ENCODE data around the gene FAM72C.
"Not testable (repeated sequence)": the region's sequence is repeated elsewhere in the genome, so short reads cannot be mapped to it uniquely, and the experiment has no call there.

The FAM72C gene

DNA sequence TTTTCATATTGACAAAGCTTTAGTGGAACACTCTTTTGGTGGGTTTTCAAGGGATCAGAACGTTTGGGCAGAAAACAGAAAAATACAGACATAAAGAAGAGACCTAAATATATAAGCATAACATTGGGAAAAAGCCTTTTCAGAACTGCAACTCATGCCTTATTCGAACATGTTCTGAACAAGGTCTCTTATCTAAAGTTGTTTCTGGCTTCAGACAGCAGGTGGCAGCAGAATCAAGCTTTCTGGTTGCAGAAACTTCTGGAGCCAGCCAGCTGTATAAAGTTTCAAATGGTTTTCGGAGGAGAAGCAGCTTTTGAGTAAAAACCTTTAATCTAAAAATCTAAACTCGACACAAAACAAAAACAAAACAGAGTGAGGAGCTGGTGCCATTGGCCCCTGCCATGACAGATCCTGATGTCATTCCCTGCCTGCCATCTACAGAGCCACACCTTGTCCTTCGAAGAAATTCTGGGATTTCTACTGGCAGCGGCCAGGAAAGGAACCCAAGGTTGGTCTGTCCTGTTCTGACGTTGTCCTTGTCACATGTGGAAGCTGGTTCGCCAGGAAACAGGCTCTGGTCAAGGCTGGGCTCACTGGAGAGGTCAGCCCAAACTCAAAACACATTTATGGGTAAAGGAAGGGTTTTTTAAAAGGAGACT, 35.2 kb downstream of the FAM72C start:
- not testable (repeated sequence) for H3K4me3 ChIP-seq (ENCODE audit: low read depth, low read length)
- TF ChIP-seq CTCF (IDR thresholded peaks at IDR 0.05; ENCODE audit: borderline replicate concordance, insufficient read depth, low read depth, low read length): peak; percentile 6; the same call in 1 of the 2 replicates

- not testable (repeated sequence) for H3K4me3 ChIP-seq (ENCODE audit: low read depth, low read length)
Observed at GRCh38 chr1:143919127-143919526, 52.7 kb downstream of the FAM72C start.

DNA sequence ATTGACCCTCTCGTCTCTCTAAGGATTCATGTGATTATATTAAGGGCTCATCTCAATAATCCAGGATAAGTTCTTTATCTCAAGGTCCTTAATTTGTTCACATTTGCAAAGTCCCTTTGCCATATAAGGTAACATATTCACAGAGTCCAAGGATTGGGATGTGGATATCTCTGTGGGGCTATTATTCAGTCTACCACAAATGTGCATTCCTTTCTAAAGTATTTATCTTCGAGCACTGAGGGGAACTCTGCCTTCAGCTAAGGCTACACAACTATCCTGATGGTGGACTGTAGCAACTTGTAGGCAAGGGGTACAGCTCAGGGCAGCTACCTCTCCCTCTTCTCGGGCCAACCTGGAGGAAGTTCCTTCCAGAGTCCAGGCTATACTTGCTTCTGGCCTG, 53.2 kb downstream of the FAM72C start:
- H3K4me3 ChIP-seq (ENCODE audit: low read depth, low read length): not testable (repeated sequence)

- H3K4me3 ChIP-seq (ENCODE audit: low read depth, low read length): not testable (repeated sequence)
Observed at GRCh38 chr1:143913705-143914104, 58.1 kb downstream of the FAM72C start.

Data from GM12875 (cell line).